Inflammatory macrophage treated with lipopolysaccharide for 4 hours (primary cell): Measurements from ENCODE around the gene SRSF8.
"Not testable (repeated sequence)": the region's sequence is repeated elsewhere in the genome, so short reads cannot be mapped to it uniquely, and the experiment has no call there.

ENCODE experiments used
- DNase-seq: peaks from one replicate; pipeline ENCODE4 v3.0.0-alpha.2; 2020

The SRSF8 gene, protein sequence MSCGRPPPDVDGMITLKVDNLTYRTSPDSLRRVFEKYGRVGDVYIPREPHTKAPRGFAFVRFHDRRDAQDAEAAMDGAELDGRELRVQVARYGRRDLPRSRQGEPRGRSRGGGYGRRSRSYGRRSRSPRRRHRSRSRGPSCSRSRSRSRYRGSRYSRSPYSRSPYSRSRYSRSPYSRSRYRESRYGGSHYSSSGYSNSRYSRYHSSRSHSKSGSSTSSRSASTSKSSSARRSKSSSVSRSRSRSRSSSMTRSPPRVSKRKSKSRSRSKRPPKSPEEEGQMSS

GRCh38 chr11:95066716-95067038, at the start of gene SRSF8:
SRSF8 (plus strand) TSS chr11:95066919; CDS start chr11:95067227, 308 bp downstream.
- DNase-seq: no peak

DNA sequence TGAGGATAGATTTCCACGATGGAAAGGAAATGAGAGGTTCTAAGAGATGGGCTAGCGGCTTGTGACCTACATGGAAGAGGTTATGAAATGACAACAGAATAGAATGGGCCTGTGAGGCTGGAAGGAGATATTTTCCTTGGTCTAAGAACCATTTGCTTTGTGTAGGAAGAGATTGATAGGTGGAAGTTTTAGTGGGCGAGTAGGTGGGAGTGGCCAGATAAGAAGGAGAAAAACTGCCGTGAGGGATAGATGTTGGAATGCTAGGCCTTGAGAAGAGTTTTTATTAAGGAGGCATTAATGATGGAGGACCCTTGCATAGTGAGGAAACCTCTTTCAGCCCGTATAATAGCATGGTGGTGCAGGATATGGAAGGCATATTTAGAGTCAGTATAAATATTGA, 45.3 kb upstream of the SRSF8 start:
- DNase-seq: not testable (repeated sequence)

- DNase-seq: no peak
Measured at GRCh38 chr11:95024958-95025357, 41.8 kb upstream of the SRSF8 start, which contains the start of gene KDM4E. KDM4E (plus strand) TSS chr11:95025258; CDS start chr11:95025558, 300 bp downstream.

- not testable (repeated sequence) for DNase-seq
Measured at GRCh38 chr11:95025594-95025993, 41.1 kb upstream of the SRSF8 start.

DNA sequence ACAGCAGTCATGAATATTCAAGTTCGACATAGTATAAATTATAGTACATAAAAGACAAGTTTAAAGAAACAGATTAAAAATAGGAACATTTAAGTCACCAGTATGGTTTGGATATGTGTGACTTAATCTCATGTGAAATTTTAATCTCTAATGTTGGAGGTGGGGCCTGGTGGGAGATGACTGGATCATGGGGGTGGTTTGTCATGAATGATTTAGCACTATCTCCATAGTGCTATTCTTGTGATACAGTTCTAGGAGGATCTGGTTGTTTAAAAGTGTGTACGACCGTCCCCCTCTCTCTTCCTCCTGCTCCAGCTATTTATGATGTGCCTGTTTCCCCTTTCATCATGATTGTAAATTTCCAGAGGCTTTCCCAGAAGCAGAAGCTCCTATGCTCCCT, 38.4 kb upstream of the SRSF8 start:
- DNase-seq: peak; percentile 2

DNA sequence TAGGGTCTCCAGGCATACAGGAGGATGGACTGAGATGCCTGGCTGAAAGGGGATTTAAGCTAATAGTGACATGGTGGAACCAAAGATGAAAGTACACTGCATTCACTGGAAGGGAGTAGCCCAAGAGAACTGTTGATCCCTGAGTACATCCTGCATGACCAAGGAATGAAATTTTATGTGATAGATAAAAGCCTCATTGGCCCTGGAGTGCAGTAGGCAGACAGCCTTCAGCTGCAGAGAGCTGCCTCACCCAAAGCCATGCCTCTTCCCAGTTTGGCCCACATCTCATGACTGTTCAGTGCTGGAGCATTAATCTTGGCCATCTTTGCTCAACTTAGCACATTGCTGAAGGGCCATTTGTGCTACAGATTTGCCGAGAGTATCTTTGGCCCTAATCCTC, 33.7 kb upstream of the SRSF8 start:
- DNase-seq: no peak

GRCh38 chr11:95035316-95035715, 31.4 kb upstream of the SRSF8 start:
- no peak for DNase-seq

- not testable (repeated sequence) for DNase-seq
Measured at GRCh38 chr11:95037356-95038035, 29.2 kb upstream of the SRSF8 start.

GRCh38 chr11:95042239-95042638, 24.5 kb upstream of the SRSF8 start:
- no peak for DNase-seq

DNA sequence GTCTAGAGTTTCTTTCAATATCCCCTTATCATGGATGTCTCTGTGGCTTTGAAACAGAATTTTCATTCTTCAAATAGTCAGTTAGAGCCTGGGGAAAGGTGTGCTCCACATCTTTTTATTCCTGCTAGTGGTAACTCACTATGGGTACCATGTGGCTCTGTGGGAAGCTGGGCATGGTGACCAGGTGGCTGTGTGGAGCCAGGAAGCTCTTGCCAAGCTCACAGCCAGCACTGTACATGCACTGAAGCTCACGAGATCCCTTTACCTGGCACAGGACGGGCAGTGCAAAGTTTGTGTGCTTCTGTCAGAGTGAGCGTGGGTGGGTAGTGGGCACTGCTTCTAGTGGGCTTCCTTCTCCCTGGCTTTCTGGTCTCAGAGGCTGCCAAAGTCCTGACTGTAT, 23.8 kb upstream of the SRSF8 start:
- no peak for DNase-seq

DNA sequence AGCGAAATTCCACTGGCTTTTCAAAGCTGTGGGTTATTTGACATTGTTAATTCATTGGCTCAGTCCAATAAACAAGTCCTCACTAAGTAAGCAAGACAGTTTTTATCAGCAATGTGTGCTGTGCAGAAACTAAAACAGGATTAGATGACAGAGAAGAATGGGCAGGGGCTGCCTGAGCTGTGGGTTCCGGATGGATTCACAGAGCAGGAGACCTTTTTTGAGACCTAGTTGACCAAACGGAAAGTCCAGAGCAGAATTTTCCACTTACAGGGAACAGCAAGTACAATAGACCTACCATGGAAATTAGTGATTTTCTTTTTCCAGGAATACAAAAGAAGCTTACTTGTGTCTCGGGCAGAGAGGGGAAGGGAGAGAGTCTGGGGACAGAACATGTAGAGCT, 22.7 kb upstream of the SRSF8 start:
- no peak for DNase-seq

DNA sequence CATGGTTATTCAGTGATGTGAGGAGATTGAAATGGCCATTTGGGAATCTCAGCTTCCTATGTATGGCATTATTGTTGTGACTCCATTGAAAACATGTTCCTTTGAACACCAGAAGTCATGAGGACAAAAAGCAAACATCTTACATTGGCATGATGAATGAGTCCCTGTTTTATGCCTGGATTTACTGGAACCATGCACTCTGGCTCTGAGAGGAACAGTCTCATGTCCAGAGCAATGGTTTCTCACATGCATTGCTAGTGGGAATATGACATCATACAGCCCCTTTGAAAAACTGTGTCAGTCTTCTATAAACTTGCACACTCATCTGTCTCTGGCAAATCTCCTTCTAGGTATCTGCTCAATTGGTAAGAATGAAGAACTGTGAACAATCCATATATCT, 20.9 kb upstream of the SRSF8 start:
- no peak for DNase-seq

DNA sequence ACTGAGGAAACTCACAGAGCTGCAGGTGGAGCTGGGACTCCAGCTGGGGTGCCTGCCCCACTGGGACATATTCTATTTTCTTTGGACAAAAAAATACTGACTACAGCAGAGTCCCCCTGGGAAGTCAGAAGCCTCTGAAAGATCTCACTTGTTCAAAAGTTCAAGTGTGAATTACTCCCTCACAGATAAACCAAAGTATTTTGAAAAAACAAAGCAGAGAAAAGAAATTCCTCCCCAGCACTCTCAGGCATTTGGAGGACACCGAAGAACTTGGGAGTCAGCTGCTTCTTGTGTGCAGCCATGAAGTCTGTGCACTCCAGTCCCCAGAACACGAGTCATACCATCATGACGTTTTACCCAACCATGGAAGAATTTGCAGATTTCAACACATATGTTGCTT, 17.6 kb upstream of the SRSF8 start, which contains the start of gene KDM4F:
KDM4F (plus strand) TSS at position 301 of the 400 bp plus-strand sequence.
- not testable (repeated sequence) for DNase-seq

GRCh38 chr11:95050595-95051202, 16.0 kb upstream of the SRSF8 start:
- DNase-seq: no peak

DNA sequence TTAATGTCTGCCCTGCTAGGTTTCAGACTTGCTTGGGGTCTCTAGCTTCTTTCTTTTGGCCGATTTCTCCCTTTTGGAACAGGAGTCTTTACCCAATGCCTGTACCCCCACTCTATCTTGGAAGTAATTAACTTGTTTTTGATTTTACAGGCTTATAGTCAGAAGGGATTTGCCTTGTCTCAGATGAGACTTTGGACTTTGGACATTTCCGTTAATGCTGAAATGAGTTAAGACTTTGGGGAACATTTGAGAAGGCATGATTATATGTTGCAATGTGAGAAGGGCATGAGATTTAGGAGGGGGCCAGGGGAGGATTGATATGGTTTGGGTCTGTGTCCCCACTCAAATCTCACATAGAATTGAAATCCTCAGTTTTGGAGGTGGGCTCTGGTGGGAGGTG, 12.4 kb upstream of the SRSF8 start:
- no peak for DNase-seq

DNA sequence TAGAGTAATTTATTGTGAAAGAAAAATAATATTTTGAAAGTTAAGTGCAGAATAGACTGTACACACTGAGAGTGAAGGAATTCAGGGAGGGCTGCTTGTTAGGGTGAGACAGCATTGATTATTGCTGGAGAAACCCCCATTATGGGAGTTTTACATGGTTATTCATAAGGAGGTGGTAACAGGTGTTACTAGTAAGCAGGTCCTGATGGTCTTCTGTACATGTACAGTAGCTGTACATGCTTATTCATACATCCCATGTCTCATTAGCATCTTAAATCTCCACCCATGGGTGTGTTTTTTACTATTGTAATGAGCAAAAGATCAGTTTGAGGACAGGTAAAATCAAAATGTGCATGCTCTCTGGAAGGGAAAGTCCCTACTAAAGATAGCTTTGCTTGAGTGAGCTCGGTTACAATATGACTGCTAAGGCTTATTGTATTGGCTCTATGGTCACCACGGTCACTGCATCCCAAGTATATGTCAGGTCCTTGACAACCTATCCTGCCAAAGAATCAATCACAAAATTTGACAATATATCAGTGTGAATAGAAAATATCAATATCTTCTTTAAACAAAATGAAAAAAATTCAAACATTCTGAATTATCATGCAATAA, 11.3 kb upstream of the SRSF8 start:
- no peak for DNase-seq

- DNase-seq: no peak
Measured at GRCh38 chr11:95057959-95058358, 8.8 kb upstream of the SRSF8 start.

- DNase-seq: no peak
Measured at GRCh38 chr11:95058621-95059020, 8.1 kb upstream of the SRSF8 start.

GRCh38 chr11:95059046-95059445, 7.7 kb upstream of the SRSF8 start:
- DNase-seq: no peak

- no peak for DNase-seq
Measured at GRCh38 chr11:95065336-95065735, 1.4 kb upstream of the SRSF8 start.

DNA sequence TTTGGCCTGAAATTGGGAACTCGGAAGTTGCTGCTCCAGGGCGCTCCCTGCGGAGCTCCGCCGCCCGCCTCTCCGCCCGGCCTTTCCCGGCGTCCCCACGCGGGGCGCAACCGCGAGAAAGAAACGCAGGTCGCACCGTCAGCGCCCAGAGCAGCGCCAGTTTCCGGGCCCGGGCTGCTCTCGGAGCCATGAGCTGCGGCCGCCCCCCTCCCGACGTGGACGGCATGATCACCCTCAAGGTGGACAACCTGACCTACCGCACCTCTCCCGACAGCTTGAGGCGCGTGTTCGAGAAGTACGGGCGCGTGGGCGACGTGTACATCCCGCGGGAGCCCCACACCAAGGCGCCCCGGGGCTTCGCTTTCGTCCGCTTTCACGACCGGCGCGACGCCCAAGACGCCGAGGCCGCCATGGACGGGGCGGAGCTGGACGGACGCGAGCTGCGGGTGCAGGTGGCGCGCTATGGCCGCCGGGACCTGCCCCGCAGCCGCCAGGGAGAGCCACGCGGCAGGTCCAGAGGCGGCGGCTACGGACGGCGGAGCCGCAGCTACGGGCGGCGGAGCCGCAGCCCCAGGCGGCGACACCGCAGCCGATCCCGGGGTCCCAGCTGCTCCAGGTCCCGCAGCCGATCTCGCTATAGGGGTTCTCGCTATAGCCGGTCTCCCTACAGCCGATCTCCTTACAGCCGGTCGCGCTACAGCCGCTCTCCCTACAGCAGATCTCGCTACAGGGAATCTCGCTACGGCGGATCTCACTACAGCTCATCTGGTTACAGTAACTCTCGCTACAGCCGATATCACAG, 521 bp downstream of the SRSF8 start:
- DNase-seq: peak; percentile 79

DNA sequence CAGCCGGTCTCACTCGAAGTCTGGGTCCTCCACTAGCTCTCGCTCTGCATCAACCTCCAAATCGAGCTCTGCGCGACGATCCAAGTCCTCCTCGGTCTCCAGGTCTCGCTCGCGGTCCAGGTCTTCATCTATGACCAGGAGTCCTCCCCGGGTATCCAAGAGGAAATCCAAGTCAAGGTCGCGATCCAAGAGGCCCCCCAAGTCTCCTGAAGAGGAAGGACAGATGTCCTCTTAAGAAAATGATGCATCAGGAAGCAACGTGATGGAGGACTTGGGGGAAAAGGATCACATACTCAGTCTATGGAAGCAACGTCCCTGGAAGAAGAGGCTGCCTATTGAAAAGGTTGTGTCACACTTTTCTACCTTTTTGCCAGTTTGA, 1.1 kb downstream of the SRSF8 start:
- no peak for DNase-seq

DNA sequence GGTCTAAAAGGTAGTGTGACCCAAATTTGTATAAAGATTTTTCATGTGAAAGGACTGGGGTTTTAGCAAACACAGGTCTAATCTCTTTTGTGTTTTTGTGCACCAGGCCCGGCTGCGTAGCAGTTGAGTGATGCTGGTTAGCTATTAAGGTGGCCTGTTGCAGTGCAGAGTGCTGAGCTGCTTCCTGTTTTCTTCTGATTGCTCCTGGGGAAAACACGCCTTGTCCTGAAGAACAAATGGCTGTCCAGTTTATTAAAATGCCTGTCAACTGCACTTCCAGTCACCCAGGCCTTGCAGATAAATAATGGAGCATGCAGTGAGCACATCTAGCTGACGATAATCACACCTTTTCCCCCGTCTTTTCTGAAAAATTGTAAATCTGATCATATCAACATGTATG, 1.8 kb downstream of the SRSF8 start:
- DNase-seq: peak; percentile 92
